HT-29 (cell line): ENCODE results near the gene GAS7. TPM values are rescaled to one million over a fixed set of nuclear protein-coding genes. Genes with fewer than 3 reads are reported as not detected.

Experiments
- DNase-seq: peaks from one replicate; pipeline ENCODE4 v3.0.0-alpha.2; 2015; ENCODE audit warnings: low spot score
- total RNA-seq: library from RNA; depleted of rRNA; stranded (reverse); fragments of >200 nt; shearing (Covaris generic); gene quantifications from 2 replicates; pipeline ENCODE4 v1.2.3, GENCODE V29; 2014

The GAS7 gene
- total RNA-seq, 1 experiment from 2014 or later, result 2.1 TPM

GRCh38 chr17:9917801-9918200 lies 280.6 kb downstream of the GAS7 start:
- DNase-seq, result no peak

GRCh38 chr17:9917131-9917530 lies 281.3 kb downstream of the GAS7 start:
- no peak for DNase-seq

DNA sequence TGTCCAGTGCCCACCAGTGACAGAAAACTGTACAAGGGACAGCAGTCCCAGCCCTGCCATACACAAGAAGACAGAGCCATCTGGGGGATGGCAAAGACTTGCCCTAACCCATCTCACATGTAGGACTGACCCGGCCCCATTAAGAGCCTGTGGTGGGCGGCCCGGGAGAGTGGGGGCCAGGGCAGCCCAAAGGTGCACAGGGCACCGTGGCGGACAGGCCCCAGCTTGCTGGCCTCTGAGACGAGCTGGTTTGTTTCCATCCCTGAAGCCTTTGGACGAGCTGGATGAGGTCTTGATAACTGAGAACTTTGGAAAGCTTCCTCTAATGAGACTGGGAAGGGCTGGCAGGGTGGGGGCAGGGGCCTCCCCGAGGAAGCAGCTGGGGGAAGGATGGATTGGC lies 282.3 kb downstream of the GAS7 start:
- no peak for DNase-seq

- no peak for DNase-seq
Measured at GRCh38 chr17:9913476-9913875, 284.9 kb downstream of the GAS7 start.

- no peak for DNase-seq
Measured at GRCh38 chr17:9912121-9913099, 286.0 kb downstream of the GAS7 start.

DNA sequence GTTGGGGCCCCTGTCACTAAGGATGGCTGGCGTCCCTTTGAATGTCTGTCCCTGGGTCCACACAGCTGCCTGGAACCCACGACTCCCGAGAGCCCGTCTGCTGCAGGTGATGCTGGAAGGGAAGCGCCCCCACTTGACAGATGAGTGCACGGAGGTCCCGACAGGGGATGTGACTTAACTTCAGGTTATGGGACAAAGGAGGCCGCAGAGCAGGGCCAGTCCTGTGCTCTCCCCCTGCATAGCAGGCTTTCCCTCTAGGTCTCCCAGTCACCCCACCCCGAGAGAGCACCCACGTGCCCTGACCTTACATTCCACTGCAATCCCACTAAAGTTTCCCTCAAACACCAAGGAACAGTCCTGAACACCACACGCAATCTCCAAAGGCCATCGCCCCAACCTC lies 287.3 kb downstream of the GAS7 start:
- DNase-seq, result no peak

DNA sequence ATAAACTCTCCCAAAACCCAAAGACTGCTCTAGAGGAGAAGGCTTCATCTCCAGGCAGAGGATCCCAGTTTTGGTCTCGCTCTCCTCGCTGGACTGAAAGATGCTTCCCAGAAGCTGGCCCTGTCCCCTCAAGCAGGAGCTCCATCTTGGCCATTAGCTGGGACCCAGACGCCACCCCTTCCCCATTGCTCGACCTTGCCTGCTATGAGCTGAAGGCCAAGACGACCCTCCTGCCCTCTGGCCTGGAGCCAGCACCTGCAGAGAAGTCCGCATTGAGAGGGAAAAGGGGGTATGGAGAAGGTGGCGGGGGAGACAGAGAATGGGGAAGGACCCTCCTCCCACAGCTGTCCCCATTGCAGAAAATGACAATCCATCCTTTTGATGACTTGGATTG lies 289.8 kb downstream of the GAS7 start:
- no peak for DNase-seq

DNA sequence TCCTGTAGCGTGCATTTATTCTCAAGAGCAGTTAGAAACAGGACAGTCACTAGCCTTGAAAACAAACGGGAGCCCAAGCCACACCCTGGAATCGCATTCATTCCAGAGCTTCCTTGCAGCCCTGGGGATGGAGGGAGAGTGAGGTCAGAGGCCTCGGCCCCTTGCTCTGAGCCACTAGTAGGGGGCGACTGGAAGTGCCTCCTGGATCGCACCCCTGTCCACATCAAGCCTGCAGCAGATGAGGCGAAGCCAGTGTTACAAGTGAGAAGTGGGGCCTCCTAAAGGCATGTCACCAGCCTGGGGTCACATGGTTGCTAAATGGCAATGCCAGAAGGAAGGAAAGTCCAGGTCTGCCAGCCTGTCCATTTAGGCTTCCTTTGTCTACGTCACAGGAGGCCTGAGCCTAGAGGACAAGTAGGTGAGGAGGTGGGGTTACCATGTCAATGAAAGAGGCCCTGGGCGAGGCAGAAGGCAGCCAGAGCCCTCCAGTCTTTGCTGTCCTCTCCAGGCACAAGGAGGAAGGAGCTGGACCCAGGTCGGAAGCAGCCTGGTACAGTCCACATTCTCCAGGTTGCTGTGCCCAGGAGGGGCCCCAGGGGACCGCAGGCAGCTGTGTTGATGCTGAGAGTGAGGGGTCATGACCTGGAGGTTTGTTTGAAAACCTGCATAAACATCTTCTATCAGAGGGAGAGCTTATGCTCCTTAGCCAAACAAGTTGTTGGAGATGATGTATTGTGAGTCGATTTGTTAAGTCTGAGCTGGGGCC lies 290.3 kb downstream of the GAS7 start:
- no peak for DNase-seq

DNA sequence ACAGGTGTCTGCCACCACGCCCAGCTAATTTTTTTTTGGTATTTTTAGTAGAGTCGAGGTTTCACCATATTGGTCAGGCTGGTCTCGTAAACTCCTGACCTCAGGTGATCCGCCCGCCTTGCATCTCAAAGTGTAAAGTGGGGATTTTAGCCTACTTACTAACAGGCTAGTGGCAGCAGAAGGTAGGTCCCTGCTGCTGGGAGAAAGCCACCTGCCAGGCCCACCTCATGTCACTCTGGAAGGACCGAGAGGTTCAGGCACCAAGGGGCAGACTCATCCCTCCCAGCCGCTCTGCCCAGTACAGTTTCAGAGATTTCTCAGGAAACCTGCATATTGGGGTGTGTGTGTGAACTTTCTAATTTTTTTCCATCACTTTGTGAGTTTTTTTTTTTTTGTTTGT lies 291.3 kb downstream of the GAS7 start:
- no peak for DNase-seq

- no peak for DNase-seq
Measured at GRCh38 chr17:9906616-9907015, 291.8 kb downstream of the GAS7 start.

DNA sequence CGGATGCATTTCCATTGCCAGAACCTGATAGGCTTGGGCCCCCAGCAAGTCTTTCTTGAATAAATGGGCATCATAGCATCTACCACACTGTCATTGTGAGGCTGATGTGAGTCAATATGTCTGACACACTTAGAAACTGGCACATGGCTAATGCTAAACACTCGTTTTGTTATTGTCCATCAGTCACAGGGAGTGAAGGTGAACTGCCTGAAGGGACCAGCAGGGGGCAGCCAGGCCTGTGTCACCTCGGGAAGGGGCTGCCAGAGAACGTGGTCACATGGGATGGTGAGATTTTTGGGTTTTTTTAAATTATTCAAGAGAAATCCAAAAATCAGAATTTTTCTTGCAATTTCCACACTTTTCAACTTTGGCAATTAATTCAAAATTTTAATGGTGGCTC lies 292.5 kb downstream of the GAS7 start:
- peak; percentile 13 for DNase-seq

GRCh38 chr17:9905078-9905415 lies 293.4 kb downstream of the GAS7 start, which contains the start of gene RCVRN:
Gene RCVRN, minus strand, starts transcription at chr17:9905271. Its CDS starts 91 bp downstream, at chr17:9905180.
- no peak for DNase-seq

DNA sequence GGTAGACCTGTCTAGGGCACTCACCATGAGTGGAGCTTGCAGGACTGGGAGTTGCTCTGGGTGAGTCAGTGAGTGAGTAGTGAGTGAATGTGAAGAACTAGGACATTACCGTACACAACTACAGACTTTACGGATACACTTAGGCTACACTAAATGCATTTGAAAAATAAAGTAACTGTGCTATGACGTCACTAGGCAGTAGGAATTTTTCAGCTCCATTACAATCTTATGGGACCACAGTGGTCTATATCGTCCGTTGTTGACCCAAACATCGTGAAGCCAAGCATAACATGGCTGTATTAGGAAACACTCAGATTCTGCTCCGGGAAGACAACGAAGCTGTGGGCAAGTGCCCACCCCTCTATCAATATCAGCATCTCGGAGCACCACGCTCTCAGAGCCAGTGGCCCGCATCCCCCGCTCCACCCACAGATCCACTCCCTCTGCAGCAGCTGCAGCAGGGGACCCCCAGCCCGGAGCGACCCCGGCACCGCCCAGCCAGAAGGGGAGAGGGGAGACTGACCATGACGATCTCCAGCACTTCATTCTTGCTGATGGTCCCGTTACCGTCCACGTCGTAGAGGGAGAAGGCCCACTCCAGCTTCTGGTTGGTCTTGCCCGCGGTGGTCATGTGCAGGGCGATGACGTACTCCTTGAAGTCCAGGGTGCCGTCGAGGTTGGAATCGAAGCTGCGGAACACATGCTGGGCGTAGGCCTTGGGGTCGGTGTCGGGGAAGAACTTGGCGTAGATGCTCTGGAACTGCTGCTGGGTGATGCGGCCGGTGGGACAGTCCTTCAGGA lies 293.9 kb downstream of the GAS7 start:
- no peak for DNase-seq

DNA sequence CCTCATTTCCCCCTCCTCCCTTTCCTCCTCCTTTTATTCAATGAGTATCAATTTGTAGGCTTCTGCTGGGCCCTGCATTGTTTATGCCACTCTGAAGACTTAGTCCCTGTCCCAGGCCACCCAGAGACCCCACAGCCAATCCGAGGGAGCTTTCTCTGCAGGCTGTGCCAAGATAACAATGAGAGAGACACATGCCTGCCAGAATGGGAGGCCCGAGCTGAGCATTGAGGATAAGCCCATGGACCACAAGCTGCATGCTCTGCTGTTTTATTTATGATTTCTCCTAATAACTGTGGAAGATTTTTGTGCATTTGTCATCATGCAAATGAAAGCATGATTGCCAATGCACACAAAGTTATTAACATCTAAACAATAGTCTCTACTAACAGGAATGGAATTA lies 296.3 kb downstream of the GAS7 start:
- DNase-seq, result no peak

- no peak for DNase-seq
Measured at GRCh38 chr17:9900784-9901183, 297.6 kb downstream of the GAS7 start.

DNA sequence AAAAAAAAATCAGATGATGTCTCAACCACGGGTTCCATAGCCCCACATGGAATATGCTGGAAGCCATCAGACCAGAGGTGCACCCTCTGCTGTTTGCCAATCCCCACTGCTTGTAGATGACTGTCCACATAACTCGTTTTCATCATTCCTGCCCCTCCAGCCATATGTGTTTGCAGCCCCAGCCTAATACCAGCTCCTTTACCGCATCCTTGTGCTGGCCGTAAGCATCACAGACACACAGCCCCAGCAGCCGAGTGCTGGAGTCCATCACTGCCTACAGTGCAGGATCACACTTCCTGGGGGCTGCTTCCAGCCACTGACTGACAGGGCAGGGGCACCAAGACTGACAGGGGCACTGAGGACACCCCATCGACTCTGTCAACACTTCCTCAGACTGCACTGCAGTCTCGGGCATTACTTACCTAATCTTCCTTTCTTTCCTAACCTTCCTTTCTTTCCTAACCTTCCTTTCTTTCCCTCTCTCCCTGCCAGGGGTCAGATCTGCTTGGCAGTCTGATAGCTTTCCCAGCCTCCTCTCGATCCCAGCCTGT lies 298.3 kb downstream of the GAS7 start:
- DNase-seq, result no peak

- no peak for DNase-seq
Measured at GRCh38 chr17:9899280-9900043, 298.9 kb downstream of the GAS7 start.

DNA sequence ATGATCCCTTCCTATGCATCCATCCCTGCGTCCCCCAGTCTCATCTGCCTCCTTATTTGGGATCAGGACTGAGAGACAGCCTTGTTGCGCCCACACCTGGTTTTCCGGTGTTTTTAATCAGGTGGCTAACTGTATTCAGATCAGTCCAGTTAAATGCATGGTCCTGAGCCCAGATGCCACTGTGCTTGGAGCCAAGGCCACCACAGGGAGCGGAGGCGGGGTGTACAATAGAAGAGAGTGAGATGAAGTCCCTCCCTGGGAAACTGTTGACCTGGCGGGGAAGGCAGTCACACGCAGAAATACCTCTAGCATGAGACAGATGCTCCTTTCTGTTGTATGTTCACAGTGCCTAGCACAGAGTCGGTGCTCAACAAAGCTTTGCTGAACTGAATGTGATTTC lies 299.6 kb downstream of the GAS7 start:
- DNase-seq, result no peak

DNA sequence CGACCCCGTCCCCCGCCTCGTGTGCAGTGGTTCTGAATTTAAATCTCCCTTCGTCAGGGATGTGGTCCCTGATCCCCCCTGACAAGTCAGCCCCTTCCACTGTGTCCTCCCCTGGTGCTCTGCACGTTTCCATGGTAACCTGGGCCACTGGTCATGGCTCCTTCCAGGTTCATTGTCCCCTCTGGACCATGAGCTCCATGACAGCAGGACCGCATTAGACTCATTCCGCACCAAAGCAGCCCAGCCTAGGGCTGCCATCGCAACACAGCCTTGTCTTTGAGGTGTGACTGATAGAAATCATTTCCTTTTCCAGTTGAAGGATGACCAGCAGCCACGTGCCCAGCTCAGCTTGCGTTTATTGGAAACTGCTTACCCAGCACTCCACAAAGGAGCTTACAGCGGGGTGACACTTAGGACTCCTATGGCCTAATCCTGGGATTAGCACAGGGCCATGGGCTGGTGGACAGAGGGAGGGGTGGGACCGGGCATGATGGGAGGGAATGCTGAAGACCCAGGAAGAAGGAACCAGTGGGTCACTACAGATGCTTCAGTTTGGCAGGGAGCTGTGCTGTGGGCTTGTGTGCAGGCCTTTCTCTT lies 300.9 kb downstream of the GAS7 start:
- DNase-seq, result no peak

GRCh38 chr17:9895923-9896322 lies 302.5 kb downstream of the GAS7 start:
- DNase-seq, result no peak
